Activated T-cell treated with anti-CD3 and anti-CD28 coated beads for 48 hours (primary cell): ENCODE measurements around the gene NCAPH2.

Experiments
- DNase-seq: peaks from one replicate; pipeline ENCODE4 v3.0.0-alpha.2; 2020; ENCODE audit warnings: low read depth

The NCAPH2 gene

GRCh38 chr22:50490531-50491308 is 17.3 kb upstream of the NCAPH2 start:
- DNase-seq = no peak

GRCh38 chr22:50497093-50497492 is 10.9 kb upstream of the NCAPH2 start:
- DNase-seq = no peak

- DNase-seq = peak; percentile 50
Observed at GRCh38 chr22:50498322-50498890, 9.6 kb upstream of the NCAPH2 start.

GRCh38 chr22:50500452-50500851 is 7.6 kb upstream of the NCAPH2 start:
- no peak for DNase-seq

- no peak for DNase-seq
Observed at GRCh38 chr22:50502096-50502495, 5.9 kb upstream of the NCAPH2 start.

- DNase-seq = no peak
Observed at GRCh38 chr22:50502628-50503474, 5.2 kb upstream of the NCAPH2 start.

- no peak for DNase-seq
Observed at GRCh38 chr22:50503475-50504145, 4.4 kb upstream of the NCAPH2 start.

GRCh38 chr22:50504369-50505211 is 3.4 kb upstream of the NCAPH2 start:
- no peak for DNase-seq

- no peak for DNase-seq
Observed at GRCh38 chr22:50505276-50505775, 2.7 kb upstream of the NCAPH2 start.

GRCh38 chr22:50505776-50506610 is 2.0 kb upstream of the NCAPH2 start:
- no peak for DNase-seq

- no peak for DNase-seq
Observed at GRCh38 chr22:50506611-50507420, 1.2 kb upstream of the NCAPH2 start.

GRCh38 chr22:50507421-50507990 is 518 bp upstream of the NCAPH2 start, which contains the start of gene LMF2:
Gene LMF2 (minus strand): TSS chr22:50507702. CDS start chr22:50507675, 27 bp downstream.
- peak; percentile 96 for DNase-seq

- no peak for DNase-seq
Observed at GRCh38 chr22:50508897-50509296, 873 bp downstream of the NCAPH2 start.

GRCh38 chr22:50513175-50513574 is 5.2 kb downstream of the NCAPH2 start:
- no peak for DNase-seq

- no peak for DNase-seq
Observed at GRCh38 chr22:50516068-50516467, 8.0 kb downstream of the NCAPH2 start.

GRCh38 chr22:50516891-50517290 is 8.9 kb downstream of the NCAPH2 start:
- no peak for DNase-seq

GRCh38 chr22:50517495-50518260 is 9.7 kb downstream of the NCAPH2 start:
- no peak for DNase-seq

GRCh38 chr22:50518606-50519005 is 10.6 kb downstream of the NCAPH2 start:
- no peak for DNase-seq
